GM12878 (cell line): Measurements from ENCODE around the gene SRXN1. TPM values are rescaled to one million over a fixed set of nuclear protein-coding genes. Genes with fewer than 3 reads are reported as not detected.

Experiments used
- ATAC-seq: fragments of 200-7000 bp; cut with Tn5 transposase; 3 replicates; pipeline ENCODE4 v1.9.1; 2020; ENCODE audit warnings: mild to moderate bottlenecking, moderate library complexity
- BruUV-seq: library from RNA; stranded (reverse); fragments of 400-500 nt; replicated peaks from 2 replicates; lab custom pipeline; 2021; lab: Mats Ljungman, UMichigan
- CTCF ChIA-PET: fragments of 300-600 bp; sonication (Branson Sonifier 250); formaldehyde crosslinking; extraction: SDS; loops from one replicate; lab custom pipeline; 2021; ENCODE audit warnings: inconsistent platforms; lab: Yijun Ruan, JAX
- POLR2A ChIA-PET: fragments of 350-600 bp; formaldehyde crosslinking; extraction: SDS; loops from one replicate; lab custom pipeline; 2021; ENCODE audit warnings: inconsistent platforms; lab: Charles Lee
- RAD21 ChIA-PET: fragments of 300-600 bp; sonication (Branson Sonifier 250); formaldehyde crosslinking; loops from one replicate; lab custom pipeline; 2023; ENCODE audit warnings: antibody characterized with exemption; ENCODE audit not compliant: unreplicated experiment; lab: Charles Lee
- SMC1A ChIA-PET: fragments of 300-600 bp; sonication (Branson Sonifier 250); formaldehyde crosslinking; loops from one replicate; lab custom pipeline; 2023; ENCODE audit not compliant: unreplicated experiment, uncharacterized antibody; lab: Charles Lee
- DNase-seq: peaks from one replicate; pipeline ENCODE4 v3.0.0-alpha.2; 2011; ENCODE audit warnings: low read depth, low spot score
- FAIRE-seq: peaks from 3 replicates; lab custom pipeline; 2011; peaks lifted over from hg19 to GRCh38; lab: Jason Lieb, UNC
- H2AFZ ChIP-seq: 2 replicates; pipeline ENCODE4 v1.6.0; 2011; ENCODE audit warnings: low read depth, low read length, control low read depth; ENCODE audit not compliant: control insufficient read depth
- H3K27ac ChIP-seq: 2 replicates; pipeline ENCODE4 v1.5.1; 2011; ENCODE audit warnings: control low read depth; ENCODE audit not compliant: control insufficient read depth, insufficient read depth
- H3K27me3 ChIP-seq, 2 experiments: replicated peaks in 1 of 2; 2 replicates each; pipeline versions ENCODE4 v1.6.0 to v1.6.1; 2011; ENCODE audit warnings: low read length in 1 of 2; ENCODE audit not compliant: control insufficient read depth in 2 of 2, insufficient read depth in 2 of 2
- H3K36me3 ChIP-seq, 2 experiments: 2 replicates each; pipeline ENCODE4 v1.5.1; 2011; ENCODE audit warnings: low read length in 1 of 2; ENCODE audit not compliant: control insufficient read depth in 2 of 2, insufficient read depth in 2 of 2
- H3K4me1 ChIP-seq: 2 replicates; pipeline ENCODE4 v1.6.1; 2011; ENCODE audit warnings: mild to moderate bottlenecking, low read length, moderate library complexity, mixed read lengths; ENCODE audit not compliant: control insufficient read depth, insufficient read depth
- H3K4me2 ChIP-seq: 2 replicates; pipeline ENCODE4 v1.6.0; 2011; ENCODE audit warnings: control low read depth; ENCODE audit not compliant: control insufficient read depth, insufficient read depth
- H3K4me3 ChIP-seq: fragments of 200-600 bp; sonication (generic); 2 replicates; pipeline ENCODE4 v1.5.1; 2016
- H3K79me2 ChIP-seq: 2 replicates; pipeline ENCODE4 v1.6.0; 2011; ENCODE audit warnings: low read length; ENCODE audit not compliant: control insufficient read depth, insufficient read depth
- H3K9ac ChIP-seq: 2 replicates; pipeline ENCODE4 v1.8.0; 2011; ENCODE audit warnings: low read length, control low read depth, mixed read lengths; ENCODE audit not compliant: control insufficient read depth, insufficient read depth
- H3K9me3 ChIP-seq: replicated peaks from 3 replicates; pipeline ENCODE4 v1.5.1; 2011; ENCODE audit warnings: mild to moderate bottlenecking, low read length; ENCODE audit not compliant: control insufficient read depth, insufficient read depth
- H4K20me1 ChIP-seq: 2 replicates; pipeline ENCODE4 v1.6.0; 2011; ENCODE audit not compliant: control insufficient read depth, insufficient read depth
- BHLHE40 ChIP-seq, 2 experiments: fragments of 450-650 bp in 1 of 2; IDR thresholded peaks; 2 replicates each; pipeline ENCODE4 v1.6.1; 2011 to 2017; ENCODE audit warnings: low read depth in 2 of 2, borderline replicate concordance in 1 of 2, improper control_type of control experiment in 1 of 2, low read length in 1 of 2, mild to moderate bottlenecking in 1 of 2
- BRCA1 ChIP-seq: IDR thresholded peaks from 2 replicates; pipeline ENCODE4 v1.6.1; 2011; ENCODE audit warnings: low read depth, low read length, improper control_type of control experiment
- CREB1 ChIP-seq: IDR thresholded peaks from 2 replicates; pipeline ENCODE4 v1.6.1; 2012; ENCODE audit warnings: low read depth, mild to moderate bottlenecking, inconsistent platforms
- CREM ChIP-seq: IDR thresholded peaks from 2 replicates; pipeline ENCODE4 v1.6.1; 2014; ENCODE audit warnings: antibody characterized with exemption, low read depth
- E2F8 ChIP-seq: fragments of 450-650 bp; IDR thresholded peaks from 2 replicates; pipeline ENCODE4 v1.6.1; 2018; ENCODE audit warnings: mild to moderate bottlenecking, low read depth, moderate library complexity; ENCODE audit not compliant: partially characterized antibody
- ELK1 ChIP-seq: IDR thresholded peaks from 2 replicates; pipeline ENCODE4 v1.6.1; 2012; ENCODE audit warnings: low read depth, low read length, improper control_type of control experiment
- HCFC1 ChIP-seq: fragments of 150-350 bp; IDR thresholded peaks from 2 replicates; pipeline ENCODE4 v1.6.1; 2014; ENCODE audit warnings: low read length
- HDGF ChIP-seq: fragments of 450-650 bp; IDR thresholded peaks from 2 replicates; pipeline ENCODE4 v1.6.1; 2016; ENCODE audit warnings: antibody characterized with exemption
- IRF4 ChIP-seq: IDR thresholded peaks from 2 replicates; pipeline ENCODE4 v1.6.1; 2011; ENCODE audit warnings: low read depth, low read length
- JUNB ChIP-seq: IDR thresholded peaks from 2 replicates; pipeline ENCODE4 v1.6.1; 2016; ENCODE audit warnings: antibody characterized with exemption, mild to moderate bottlenecking
- MEF2B ChIP-seq: fragments of 450-650 bp; IDR thresholded peaks from 2 replicates; pipeline ENCODE4 v1.6.1; 2018; ENCODE audit warnings: mild to moderate bottlenecking, moderate library complexity; ENCODE audit not compliant: partially characterized antibody, poor library complexity, severe bottlenecking
- PAX8 ChIP-seq: fragments of 450-650 bp; IDR thresholded peaks from 2 replicates; pipeline ENCODE4 v1.6.1; 2017; ENCODE audit warnings: mild to moderate bottlenecking, moderate library complexity
- PBX3 ChIP-seq: IDR thresholded peaks from 2 replicates; pipeline ENCODE4 v1.6.1; 2011; ENCODE audit warnings: mild to moderate bottlenecking, low read depth, low read length, moderate library complexity; ENCODE audit not compliant: insufficient replicate concordance
- RBBP5 ChIP-seq: fragments of 200-600 bp; sonication (generic); conservative IDR thresholded peaks from 2 replicates; pipeline ENCODE4 v1.6.1; 2016
- SUZ12 ChIP-seq: fragments of 200-600 bp; sonication (generic); IDR thresholded peaks from one replicate; pipeline ENCODE4 v1.6.1; 2018; ENCODE audit warnings: antibody characterized with exemption, mild to moderate bottlenecking; ENCODE audit not compliant: unreplicated experiment
- YBX1 ChIP-seq: fragments of 450-650 bp; IDR thresholded peaks from 2 replicates; pipeline ENCODE4 v1.6.1; 2016; ENCODE audit warnings: antibody characterized with exemption
- ZBED1 ChIP-seq: IDR thresholded peaks from 2 replicates; pipeline ENCODE4 v1.6.1; 2016; ENCODE audit warnings: borderline replicate concordance
- WGBS: methylation state at CpG from one replicate; pipeline ENCODE4 v1.1.6; 2016; ENCODE audit warnings: low lambda C conversion rate; ENCODE audit not compliant: insufficient replicate concordance, insufficient coverage; ENCODE audit errors: missing lambda C conversion rate; 5-methylcytosine and 5-hydroxymethylcytosine counted together
- in situ Hi-C: fragments of 300-500 bp; cut with MboI; formaldehyde crosslinking; loops from 9 replicates; pipeline ENCODE4 v1.14.3; 2018; ENCODE audit warnings: mixed read lengths
- intact Hi-C: fragments of 100-400 bp; cut with micrococcal nuclease; formaldehyde crosslinking; loops from one replicate; pipeline ENCODE4 v1.14.2; 2022; ENCODE audit not compliant: unreplicated experiment
- polyA plus RNA-seq, 11 experiments: library from polyadenylated mRNA; depleted of rRNA in 4 of 11; unstranded in 6 of 11; stranded (reverse) in 5 of 11; fragments of >200 nt; fragmentation: Nextera tagmentation in 4 of 11; fragmentation: Illumina TruSeq in 1 of 11; extraction: Ambion mirVana in 4 of 11; extraction: Trizol in 1 of 11; gene quantifications; 1 replicate in 1 of 11; 2 replicates in 10 of 11; pipeline versions ENCODE4 v1.2.1 to v1.2.3, GENCODE V29; 2011 to 2016; ENCODE audit warnings: inconsistent platforms in 2 of 11, missing spikeins in 2 of 11, low read depth in 1 of 11
- total RNA-seq, 4 experiments: library from RNA; depleted of rRNA in 3 of 4; stranded (reverse); fragments of >200 nt in 3 of 4; fragmentation: Illumina TruSeq in 1 of 4; extraction: Trizol in 1 of 4; gene quantifications; 2 replicates each; pipeline versions ENCODE4 v1.2.1 to v1.2.3, GENCODE V29; 2013 to 2021

The SRXN1 gene
- total and polyA plus RNA-seq, 10 of the 15 experiments (the other 5 are each of a cell fraction or from before 2014, with no cell fraction given), result 4.1 to 20.5 (median 15.6) TPM

- H3K4me3 ChIP-seq, result no peak overlapping the region
- ChIA-PET RAD21 (interaction anchor here (0.8 kb wide), 1 partner anchor 18 kb away, joined by 3 read pairs; no protein-coding TSS in a partner anchor), SMC1A (no interaction called here), CTCF (interaction anchor here (1.0 to 1.7 kb wide), 2 partner anchors 16 to 19 kb away, joined by 3 to 7 read pairs; no protein-coding TSS in a partner anchor), POLR2A (no interaction called here)
- H3K9me3 ChIP-seq, result no peaks in the 10 kb centered on the region
- H3K4me2 ChIP-seq, result no peak overlapping the region
- H2AFZ ChIP-seq, result no peak overlapping the region
- ATAC-seq (no peak), FAIRE-seq (no peak), DNase-seq (no peak)
- H4K20me1 ChIP-seq, result no peaks in the 10 kb centered on the region
- no peak overlapping the region for H3K27ac ChIP-seq
- no peaks in the 10 kb centered on the region for H3K36me3 ChIP-seq
- intact Hi-C loops, result no loop called here
- H3K79me2 ChIP-seq, result no peaks in the 10 kb centered on the region
- 76% methylated on average over 32 of the region's 60 CpGs for WGBS
- in situ Hi-C loops, result no loop called here
- no TSS peak for BruUV-seq
- H3K9ac ChIP-seq, result no peak overlapping the region
- H3K4me1 ChIP-seq, result no peaks in the 10 kb centered on the region
- H3K27me3 ChIP-seq, result peaks cover 3 to 6% of the 10 kb centered on the region in 2 experiments
- TF ChIP-seq JUNB (no peak), CREM (no peak), ELK1 (no peak), BHLHE40 (IDR thresholded peaks at IDR 0.05; ENCODE audit: borderline replicate concordance in 1 of 2, low read depth in 2 of 2, low read length in 1 of 2) (no peak), SUZ12 (no peak), IRF4 (no peak), MEF2B (no peak), ZBED1 (no peak), E2F8 (no peak), PAX8 (no peak), PBX3 (no peak), BRCA1 (no peak), HDGF (no peak), HCFC1 (no peak), YBX1 (no peak), CREB1 (no peak), RBBP5 (no peak)
Observed at GRCh38 chr20:664151-664550, 11.2 kb upstream of the SRXN1 start.
